Tibial nerve (tissue), 4 donors: ENCODE data around the gene CORIN. TPM values are rescaled to one million over a fixed set of nuclear protein-coding genes. Genes with fewer than 3 reads are reported as not detected.

Source experiments
- DNase-seq, 2 donors: peaks; one replicate each; pipeline ENCODE4 v3.0.0-alpha.2; 2019; ENCODE audit warnings: low spot score in 2 of 2
- H3K27ac ChIP-seq, 4 donors: fragments of 200-600 bp; sonication (generic) in 3 of 4; one replicate each; pipeline ENCODE4 v1.5.1; 2017 to 2019; ENCODE audit warnings: mild to moderate bottlenecking in 1 of 4
- H3K27me3 ChIP-seq, 2 donors: fragments of 200-600 bp; sonication (generic) in 1 of 2; one replicate each; pipeline versions ENCODE4 v1.5.1 to v1.6.0; 2017 to 2019
- H3K36me3 ChIP-seq, 3 donors: fragments of 200-600 bp; sonication (generic); one replicate each; pipeline ENCODE4 v1.5.1; 2018 to 2019
- H3K4me1 ChIP-seq, 4 donors: fragments of 200-600 bp; sonication (generic) in 3 of 4; one replicate each; pipeline ENCODE4 v1.5.1; 2017 to 2019
- H3K4me3 ChIP-seq, 4 donors: fragments of 200-600 bp; sonication (generic) in 3 of 4; one replicate each; pipeline ENCODE4 v1.5.1; 2017 to 2019; ENCODE audit warnings: mild to moderate bottlenecking in 1 of 4, moderate library complexity in 1 of 4
- H3K9me3 ChIP-seq, 4 donors: fragments of 200-600 bp; sonication (generic) in 3 of 4; one replicate each; pipeline ENCODE4 v1.5.1; 2017 to 2019
- CTCF ChIP-seq, 5 experiments: fragments of 200-600 bp in 3 of 5; fragments of 450-650 bp in 2 of 5; sonication (generic) in 3 of 5; IDR thresholded peaks; one replicate each; pipeline ENCODE4 v1.5.1; 2016 to 2019; ENCODE audit warnings: antibody characterized with exemption in 5 of 5, mild to moderate bottlenecking in 3 of 5, moderate library complexity in 2 of 5
- EP300 ChIP-seq, 2 donors: sonication (generic); formaldehyde crosslinking; IDR thresholded peaks; one replicate each; pipeline ENCODE4 v1.6.1; 2017; ENCODE audit warnings: antibody characterized with exemption in 2 of 2, mild to moderate bottlenecking in 1 of 2
- POLR2A ChIP-seq, 2 donors: fragments of 450-650 bp; IDR thresholded peaks; one replicate each; pipeline ENCODE4 v1.6.1; 2017; ENCODE audit warnings: antibody characterized with exemption in 2 of 2, mild to moderate bottlenecking in 2 of 2, moderate library complexity in 2 of 2
- WGBS, 2 donors: methylation state at CpG; one replicate each; pipeline ENCODE4 v1.1.5; 2018; 5-methylcytosine and 5-hydroxymethylcytosine counted together
- total RNA-seq, 4 donors: library from RNA; depleted of rRNA; stranded (reverse); fragments of >200 nt; gene quantifications; one replicate each; pipeline ENCODE4 v1.1.0, GENCODE V29; 2016

CORIN gene
- total RNA-seq, 4 donors from 2014 or later, result 0.22 to 0.42 TPM; not detected in 2

GRCh38 chr4:47747846-47748494, 89.9 kb downstream of the CORIN start:
- TF ChIP-seq CTCF (IDR thresholded peaks at IDR 0.05) (no peak), POLR2A (IDR thresholded peaks at IDR 0.05) (no peak), EP300 (IDR thresholded peaks at IDR 0.05) (no peak)
- H3K36me3 ChIP-seq, result no peaks in the 10 kb centered on the region
- no peaks in the 10 kb centered on the region for H3K27me3 ChIP-seq
- H3K4me1 ChIP-seq, result no peaks in the 10 kb centered on the region
- H3K27ac ChIP-seq, result no peak overlapping the region
- no peak for DNase-seq
- H3K9me3 ChIP-seq, result peaks cover 0 to 9% (median 0%) of the 10 kb centered on the region in 4 donors
- no peak overlapping the region for H3K4me3 ChIP-seq
- 86 to 93% methylated on average over 1 of the region's 1 CpG for WGBS, 2 donors

- H3K4me1 ChIP-seq, result no peaks in the 10 kb centered on the region
- no peak overlapping the region for H3K4me3 ChIP-seq
- no peak for DNase-seq
- no peak for TF ChIP-seq EP300 (IDR thresholded peaks at IDR 0.05)
- no peak for TF ChIP-seq CTCF (IDR thresholded peaks at IDR 0.05)
- no peak for TF ChIP-seq POLR2A (IDR thresholded peaks at IDR 0.05)
- H3K27ac ChIP-seq, result no peak overlapping the region
- no peaks in the 10 kb centered on the region for H3K27me3 ChIP-seq
- no peaks in the 10 kb centered on the region for H3K36me3 ChIP-seq
- peaks cover 0 to 12% (median 0%) of the 10 kb centered on the region in 4 donors for H3K9me3 ChIP-seq
Measured at GRCh38 chr4:47747211-47747610, 90.7 kb downstream of the CORIN start.

- H3K9me3 ChIP-seq, result peaks cover 0 to 12% (median 0%) of the 10 kb centered on the region in 4 donors
- no peaks in the 10 kb centered on the region for H3K36me3 ChIP-seq
- H3K27me3 ChIP-seq, result no peaks in the 10 kb centered on the region
- no peak for DNase-seq
- H3K4me3 ChIP-seq, result no peak overlapping the region
- 88% methylated on average over 4 of the region's 4 CpGs for WGBS, 2 donors
- TF ChIP-seq EP300 (IDR thresholded peaks at IDR 0.05) (no peak), CTCF (IDR thresholded peaks at IDR 0.05) (no peak), POLR2A (IDR thresholded peaks at IDR 0.05) (no peak)
- H3K27ac ChIP-seq, result no peak overlapping the region
- H3K4me1 ChIP-seq, result no peaks in the 10 kb centered on the region
Measured at GRCh38 chr4:47746122-47746521, 91.7 kb downstream of the CORIN start.

GRCh38 chr4:47744843-47745382, 93.0 kb downstream of the CORIN start:
- no peak for DNase-seq
- Histone ChIP-seq H3K9me3 (peaks cover 0 to 17% (median 0%) of the 10 kb centered on the region in 4 donors), H3K4me1 (no peaks in the 10 kb centered on the region), H3K4me3 (no peak overlapping the region), H3K27ac (no peak overlapping the region), H3K36me3 (no peaks in the 10 kb centered on the region), H3K27me3 (no peaks in the 10 kb centered on the region)
- 70 to 78% methylated on average over 2 of the region's 2 CpGs for WGBS, 2 donors
- TF ChIP-seq EP300 (IDR thresholded peaks at IDR 0.05) (no peak), POLR2A (IDR thresholded peaks at IDR 0.05) (no peak), CTCF (IDR thresholded peaks at IDR 0.05) (no peak)

- no peak overlapping the region for H3K4me3 ChIP-seq
- H3K27ac ChIP-seq, result no peak overlapping the region
- no peaks in the 10 kb centered on the region for H3K4me1 ChIP-seq
- H3K27me3 ChIP-seq, result no peaks in the 10 kb centered on the region
- 75 to 83% methylated on average over 2 of the region's 2 CpGs for WGBS, 2 donors
- no peak for DNase-seq
- no peaks in the 10 kb centered on the region for H3K36me3 ChIP-seq
- H3K9me3 ChIP-seq, result peaks cover 0 to 20% (median 0%) of the 10 kb centered on the region in 4 donors
- TF ChIP-seq CTCF (IDR thresholded peaks at IDR 0.05), result no peak
- TF ChIP-seq POLR2A (IDR thresholded peaks at IDR 0.05), result no peak
- TF ChIP-seq EP300 (IDR thresholded peaks at IDR 0.05), result no peak
Measured at GRCh38 chr4:47744253-47744652, 93.6 kb downstream of the CORIN start.
